Neutrophil (primary cell): ENCODE measurements around the gene PSME2.

ENCODE experiments used
- H3K27ac ChIP-seq: fragments of 200-600 bp; sonication (generic); 2 replicates; pipeline ENCODE4 v1.5.1; 2016; ENCODE audit warnings: mild to moderate bottlenecking, moderate library complexity
- H3K27me3 ChIP-seq: fragments of 200-600 bp; sonication (generic); 2 replicates; pipeline ENCODE4 v1.6.0; 2016; ENCODE audit warnings: mild to moderate bottlenecking
- H3K36me3 ChIP-seq: fragments of 200-600 bp; sonication (generic); 2 replicates; pipeline ENCODE4 v1.5.1; 2017
- H3K4me1 ChIP-seq, 2 experiments: fragments of 200-600 bp in 1 of 2; sonication (generic) in 1 of 2; 1 replicate in 1 of 2; 2 replicates in 1 of 2; pipeline versions ENCODE4 v1.5.1 to v1.6.1; 2013 to 2016; ENCODE audit warnings: low read depth in 1 of 2, low read length in 1 of 2, mild to moderate bottlenecking in 1 of 2, moderate library complexity in 1 of 2; ENCODE audit not compliant: control insufficient read depth in 1 of 2, insufficient read depth in 1 of 2
- H3K4me3 ChIP-seq, 2 experiments: fragments of 200-600 bp in 1 of 2; sonication (generic) in 1 of 2; 1 replicate in 1 of 2; 2 replicates in 1 of 2; pipeline ENCODE4 v1.5.1; 2013 to 2016; ENCODE audit warnings: low read depth in 1 of 2, low read length in 1 of 2, mild to moderate bottlenecking in 1 of 2, moderate library complexity in 1 of 2
- H3K9me3 ChIP-seq: fragments of 200-600 bp; sonication (generic); 2 replicates; pipeline ENCODE4 v1.5.1; 2016
- CTCF ChIP-seq: fragments of 200-600 bp; sonication (generic); IDR thresholded peaks from 2 replicates; pipeline ENCODE4 v1.5.1; 2016; ENCODE audit warnings: antibody characterized with exemption

PSME2 gene, protein sequence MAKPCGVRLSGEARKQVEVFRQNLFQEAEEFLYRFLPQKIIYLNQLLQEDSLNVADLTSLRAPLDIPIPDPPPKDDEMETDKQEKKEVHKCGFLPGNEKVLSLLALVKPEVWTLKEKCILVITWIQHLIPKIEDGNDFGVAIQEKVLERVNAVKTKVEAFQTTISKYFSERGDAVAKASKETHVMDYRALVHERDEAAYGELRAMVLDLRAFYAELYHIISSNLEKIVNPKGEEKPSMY

GRCh38 chr14:24146453-24146977 lies at the start of gene PSME2:
Gene PSME2, minus strand, starts transcription at chr14:24146610. Its CDS starts 29 bp downstream, at chr14:24146581.
- H3K4me3 ChIP-seq: peak within 1 kb of the TSS; percentile 90 to 99
- H3K36me3 ChIP-seq: peaks cover 31% of the 10 kb centered on the region
- H3K9me3 ChIP-seq: no peaks in the 10 kb centered on the region
- H3K4me1 ChIP-seq: peaks cover 41 to 43% of the 10 kb centered on the region in 2 experiments
- peak within 1 kb of the TSS; percentile 97 for H3K27ac ChIP-seq
- TF ChIP-seq CTCF: no peak
- H3K27me3 ChIP-seq: no peaks in the 10 kb centered on the region

DNA sequence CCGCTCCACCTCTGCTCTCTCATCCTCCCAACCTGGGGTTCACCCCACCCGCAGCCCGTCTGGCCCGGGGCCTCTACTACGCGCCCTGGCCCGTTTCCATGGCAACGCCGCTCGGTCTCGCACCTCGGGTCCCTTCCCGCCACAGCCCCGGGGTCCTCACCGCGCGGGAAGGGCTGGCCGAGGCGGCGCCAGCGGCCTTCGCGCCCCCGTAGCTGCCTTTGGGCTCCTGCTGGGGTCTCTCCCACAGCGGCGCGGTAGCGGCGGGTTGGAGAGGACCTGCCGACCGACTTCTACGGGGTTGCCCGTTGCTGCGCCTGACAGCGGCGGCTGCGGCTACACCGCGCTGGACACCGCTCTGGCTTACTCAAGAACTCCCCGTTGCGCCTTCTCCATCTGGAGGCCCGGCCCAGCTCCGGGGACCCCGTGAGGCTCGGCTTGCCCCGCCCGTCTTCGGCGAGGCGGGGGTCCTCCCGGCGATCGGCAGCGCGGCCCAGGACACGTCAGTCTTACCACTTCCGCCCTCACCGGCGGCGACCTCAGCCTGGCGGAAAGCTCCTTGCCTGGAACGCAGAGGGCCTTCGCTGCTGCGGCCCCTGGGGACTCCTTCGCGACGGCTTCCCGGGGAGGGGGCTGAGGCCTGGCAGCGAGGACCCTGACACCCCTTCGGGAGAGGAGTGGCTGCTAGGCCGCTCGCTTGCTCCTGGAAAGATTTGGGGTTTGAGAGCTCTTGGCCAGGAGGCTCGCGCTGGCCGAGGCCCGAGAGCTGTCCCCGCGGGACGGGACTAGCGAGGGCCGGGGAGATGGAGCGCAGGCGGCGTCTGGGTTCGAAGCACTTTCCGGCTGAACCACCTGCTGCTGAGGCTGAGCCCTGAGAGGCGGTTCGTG lies 49.0 kb upstream of the PSME2 start, which contains the start of gene TM9SF1:
Gene TM9SF1 (minus strand): TSS at position 256 of the 885 bp plus-strand sequence. CDS start 422 bp downstream, outside the sequence.
- Histone ChIP-seq H3K27ac (peak within 1 kb of the TSS; percentile 97), H3K9me3 (no peaks in the 10 kb centered on the region), H3K36me3 (peaks cover 13% of the 10 kb centered on the region), H3K4me3 (peak within 1 kb of the TSS; percentile 93 to 97), H3K27me3 (no peaks in the 10 kb centered on the region), H3K4me1 (peaks cover 30 to 36% of the 10 kb centered on the region in 2 experiments)
- peak; percentile 30 for TF ChIP-seq CTCF

DNA sequence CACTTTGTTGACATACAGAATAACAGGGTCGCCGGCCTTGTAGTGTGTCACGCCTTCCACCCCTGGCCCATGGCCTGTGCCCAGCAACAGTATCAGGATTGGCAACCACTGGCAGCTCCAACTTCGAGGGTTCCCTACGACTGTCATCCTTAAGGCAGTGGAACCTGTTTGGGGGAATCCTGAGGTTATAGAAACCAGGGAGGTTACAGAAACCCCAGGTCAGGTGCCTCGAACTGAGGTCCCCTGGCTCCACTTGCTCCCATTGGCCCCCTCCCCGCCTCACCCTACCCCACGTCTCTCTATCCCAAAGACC lies 48.4 kb upstream of the PSME2 start:
- no peaks in the 10 kb centered on the region for H3K27me3 ChIP-seq
- no peaks in the 10 kb centered on the region for H3K9me3 ChIP-seq
- peaks cover 30 to 36% of the 10 kb centered on the region in 2 experiments for H3K4me1 ChIP-seq
- H3K36me3 ChIP-seq: peaks cover 18% of the 10 kb centered on the region
- peak overlapping the region; percentile 93 to 97 for H3K4me3 ChIP-seq
- no peak for TF ChIP-seq CTCF
- H3K27ac ChIP-seq: peak overlapping the region; percentile 97

GRCh38 chr14:24194186-24194872 lies 47.9 kb upstream of the PSME2 start:
- Histone ChIP-seq H3K4me3 (peak overlapping the region; percentile 93 to 97), H3K36me3 (peaks cover 18% of the 10 kb centered on the region), H3K27me3 (no peaks in the 10 kb centered on the region), H3K27ac (peak overlapping the region; percentile 97), H3K9me3 (no peaks in the 10 kb centered on the region), H3K4me1 (peaks cover 31 to 36% of the 10 kb centered on the region in 2 experiments)
- TF ChIP-seq CTCF: no peak

GRCh38 chr14:24192933-24193332 lies 46.5 kb upstream of the PSME2 start:
- Histone ChIP-seq H3K36me3 (peaks cover 18% of the 10 kb centered on the region), H3K9me3 (no peaks in the 10 kb centered on the region), H3K27ac (no peak overlapping the region), H3K4me3 (no peak overlapping the region), H3K27me3 (no peaks in the 10 kb centered on the region), H3K4me1 (peaks cover 38 to 45% of the 10 kb centered on the region in 2 experiments)
- TF ChIP-seq CTCF: no peak
